Measurements from ENCODE around the gene MAGI1. TPM values are rescaled to one million over a fixed set of nuclear protein-coding genes. Genes with fewer than 3 reads are reported as not detected.

MAGI1 gene
- total and polyA plus RNA-seq, 2 donors (not counting 1 experiment from before 2014, with no cell fraction given), result 0.10 to 0.22 TPM

DNA sequence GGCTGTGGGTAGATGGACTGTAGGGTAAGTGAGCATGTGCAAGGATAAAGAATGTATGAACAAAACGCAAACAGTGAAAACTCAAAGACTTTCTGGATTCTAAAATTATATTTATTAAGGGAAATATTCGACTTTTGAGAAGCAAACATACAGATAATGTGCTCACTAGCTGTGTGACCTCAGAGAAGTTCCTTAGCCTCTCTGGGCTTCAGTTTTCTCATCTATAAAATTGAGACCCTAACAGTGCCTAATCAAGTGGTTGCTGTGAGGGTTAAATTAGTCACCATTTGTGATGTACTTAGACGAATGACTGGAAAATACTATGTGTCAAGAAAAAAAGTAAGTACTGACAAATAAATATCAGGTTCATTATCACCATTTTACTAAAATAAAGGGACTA, 261.7 kb downstream of the MAGI1 start:
- no peaks in the 10 kb centered on the region for H3K4me1 ChIP-seq (ENCODE audit: control insufficient read depth in 2 of 2, insufficient read depth in 2 of 2, low read length in 2 of 2)
- H3K27me3 Mint-ChIP-seq, result peaks cover 3% of the 10 kb centered on the region
- ChIA-PET CTCF (no interaction called here), POLR2A (no interaction called here)
- no peak for TF ChIP-seq EZH2 (IDR thresholded peaks at IDR 0.05; ENCODE audit: borderline replicate concordance, insufficient read depth, low read depth, low read length, poor library complexity, severe bottlenecking)
- TF ChIP-seq, protein P1, sequence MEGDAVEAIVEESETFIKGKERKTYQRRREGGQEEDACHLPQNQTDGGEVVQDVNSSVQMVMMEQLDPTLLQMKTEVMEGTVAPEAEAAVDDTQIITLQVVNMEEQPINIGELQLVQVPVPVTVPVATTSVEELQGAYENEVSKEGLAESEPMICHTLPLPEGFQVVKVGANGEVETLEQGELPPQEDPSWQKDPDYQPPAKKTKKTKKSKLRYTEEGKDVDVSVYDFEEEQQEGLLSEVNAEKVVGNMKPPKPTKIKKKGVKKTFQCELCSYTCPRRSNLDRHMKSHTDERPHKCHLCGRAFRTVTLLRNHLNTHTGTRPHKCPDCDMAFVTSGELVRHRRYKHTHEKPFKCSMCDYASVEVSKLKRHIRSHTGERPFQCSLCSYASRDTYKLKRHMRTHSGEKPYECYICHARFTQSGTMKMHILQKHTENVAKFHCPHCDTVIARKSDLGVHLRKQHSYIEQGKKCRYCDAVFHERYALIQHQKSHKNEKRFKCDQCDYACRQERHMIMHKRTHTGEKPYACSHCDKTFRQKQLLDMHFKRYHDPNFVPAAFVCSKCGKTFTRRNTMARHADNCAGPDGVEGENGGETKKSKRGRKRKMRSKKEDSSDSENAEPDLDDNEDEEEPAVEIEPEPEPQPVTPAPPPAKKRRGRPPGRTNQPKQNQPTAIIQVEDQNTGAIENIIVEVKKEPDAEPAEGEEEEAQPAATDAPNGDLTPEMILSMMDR (IDR thresholded peaks at IDR 0.05), result no peak
- no peak overlapping the region for H3K4me3 Mint-ChIP-seq
- no CpG with 5 or more reads among the region's 3 CpGs for WGBS (ENCODE audit: insufficient coverage)
- no peaks in the 10 kb centered on the region for H4K20me1 ChIP-seq (ENCODE audit: control insufficient read depth, insufficient read depth, low read length, poor library complexity, severe bottlenecking)
- no peak overlapping the region for H2AFZ ChIP-seq (ENCODE audit: insufficient read depth, low read depth, low read length, poor library complexity, severe bottlenecking)
- H3K4me2 ChIP-seq (replicated peaks; ENCODE audit: low read depth, low read length, poor library complexity, severe bottlenecking), result no peak overlapping the region
- no peak overlapping the region for H3K4me3 ChIP-seq (ENCODE audit: control extremely low read depth in 1 of 5, extremely low read depth in 1 of 5, insufficient read depth in 1 of 5, low read depth in 2 of 5, low read length in 4 of 5)
- no peaks in the 10 kb centered on the region for H3K4me1 Mint-ChIP-seq
- DNase-seq, result no peak
- H3K9ac ChIP-seq (ENCODE audit: low read length), result no peak overlapping the region
- H3K36me3 ChIP-seq (replicated peaks in 1 of 2; ENCODE audit: control extremely low read depth in 1 of 2, control insufficient read depth in 1 of 2, extremely low read depth in 1 of 2, insufficient read depth in 2 of 2, low read length in 1 of 2), result no peaks in the 10 kb centered on the region
- H3K79me2 ChIP-seq (ENCODE audit: control insufficient read depth, insufficient read depth, low read length), result no peaks in the 10 kb centered on the region
- no peak overlapping the region for H3K27ac Mint-ChIP-seq
- ATAC-seq (ENCODE audit: low read depth), result no peak
- no peak overlapping the region for H3K27ac ChIP-seq (ENCODE audit: low read length in 2 of 2)
- H3K27me3 ChIP-seq (replicated peaks in 1 of 4; ENCODE audit: control extremely low read depth in 1 of 4, control insufficient read depth in 3 of 4, insufficient read depth in 4 of 4, low read length in 3 of 4), result no peaks in the 10 kb centered on the region
- H3K9me3 ChIP-seq (ENCODE audit: control extremely low read depth in 1 of 3, control insufficient read depth in 2 of 3, insufficient read depth in 1 of 3, low read length in 2 of 3), result no peaks in the 10 kb centered on the region
- H3K9me3 Mint-ChIP-seq (ENCODE audit: insufficient read depth), result no peaks in the 10 kb centered on the region
- intact Hi-C loops (cut with micrococcal nuclease), result no loop called here

GRCh38 chr3:65776494-65776893, 262.2 kb downstream of the MAGI1 start:
- H3K27me3 ChIP-seq (replicated peaks in 1 of 4; ENCODE audit: control extremely low read depth in 1 of 4, control insufficient read depth in 3 of 4, insufficient read depth in 4 of 4, low read length in 3 of 4), result no peaks in the 10 kb centered on the region
- Mint-ChIP-seq H3K27ac (no peak overlapping the region), H3K4me3 (no peak overlapping the region), H3K27me3 (peaks cover 3% of the 10 kb centered on the region), H3K9me3 (ENCODE audit: insufficient read depth) (no peaks in the 10 kb centered on the region), H3K4me1 (no peaks in the 10 kb centered on the region)
- intact Hi-C loops (cut with micrococcal nuclease), result no loop called here
- H3K4me1 ChIP-seq (ENCODE audit: control insufficient read depth in 2 of 2, insufficient read depth in 2 of 2, low read length in 2 of 2), result no peaks in the 10 kb centered on the region
- ATAC-seq (ENCODE audit: low read depth) (no peak), DNase-seq (no peak)
- WGBS (ENCODE audit: insufficient coverage), result 79% methylated on average over 6 of the region's 6 CpGs
- H2AFZ ChIP-seq (ENCODE audit: insufficient read depth, low read depth, low read length, poor library complexity, severe bottlenecking), result no peak overlapping the region
- CTCF ChIA-PET, result no interaction called here
- H4K20me1 ChIP-seq (ENCODE audit: control insufficient read depth, insufficient read depth, low read length, poor library complexity, severe bottlenecking), result no peaks in the 10 kb centered on the region
- no peak overlapping the region for H3K9ac ChIP-seq (ENCODE audit: low read length)
- TF ChIP-seq EZH2 (IDR thresholded peaks at IDR 0.05; ENCODE audit: borderline replicate concordance, insufficient read depth, low read depth, low read length, poor library complexity, severe bottlenecking), result no peak
- TF ChIP-seq, protein P1 (IDR thresholded peaks at IDR 0.05), result no peak
- H3K4me2 ChIP-seq (replicated peaks; ENCODE audit: low read depth, low read length, poor library complexity, severe bottlenecking), result no peak overlapping the region
- POLR2A ChIA-PET, result no interaction called here
- H3K4me3 ChIP-seq (ENCODE audit: control extremely low read depth in 1 of 5, extremely low read depth in 1 of 5, insufficient read depth in 1 of 5, low read depth in 2 of 5, low read length in 4 of 5), result no peak overlapping the region
- no peaks in the 10 kb centered on the region for H3K36me3 ChIP-seq (replicated peaks in 1 of 2; ENCODE audit: control extremely low read depth in 1 of 2, control insufficient read depth in 1 of 2, extremely low read depth in 1 of 2, insufficient read depth in 2 of 2, low read length in 1 of 2)
- no peaks in the 10 kb centered on the region for H3K9me3 ChIP-seq (ENCODE audit: control extremely low read depth in 1 of 3, control insufficient read depth in 2 of 3, insufficient read depth in 1 of 3, low read length in 2 of 3)
- no peak overlapping the region for H3K27ac ChIP-seq (ENCODE audit: low read length in 2 of 2)
- no peaks in the 10 kb centered on the region for H3K79me2 ChIP-seq (ENCODE audit: control insufficient read depth, insufficient read depth, low read length)
